Measurements from ENCODE around the gene NLK. TPM values are rescaled to one million over a fixed set of nuclear protein-coding genes. Genes with fewer than 3 reads are reported as not detected.

NLK gene
- total and polyA plus RNA-seq, 2 of the 4 experiments (the other 2 are of a cell fraction): 15.3 to 23.3 TPM

- Histone ChIP-seq H3K9me1 (ENCODE audit: insufficient read depth, low read length) (no peaks in the 10 kb centered on the region), H3K56ac (ENCODE audit: extremely low read depth, insufficient read depth, low read length) (no peak overlapping the region), H2AK5ac (ENCODE audit: low read depth, low read length) (no peak overlapping the region), H3K4me3 (ENCODE audit: insufficient read depth, low read depth, low read length) (no peak overlapping the region), H3K9me3 (ENCODE audit: control insufficient read depth, insufficient read depth, low read length) (no peaks in the 10 kb centered on the region), H3K4me1 (ENCODE audit: control insufficient read depth, insufficient read depth, low read length) (0 out of 2 replicates have a peak, but pooled peaks cover 2% of the 10 kb centered on the region), H2BK120ac (ENCODE audit: low read depth, low read length) (no peak overlapping the region), H3K4ac (ENCODE audit: low read depth, low read length) (no peak overlapping the region), H3K27ac (ENCODE audit: insufficient read depth, low read length) (no peak overlapping the region), H2BK15ac (ENCODE audit: low read depth, low read length) (no peak overlapping the region), H3K79me1 (ENCODE audit: low read depth in 1 of 2, low read length in 2 of 2) (peaks cover 8 to 41% of the 10 kb centered on the region in 2 experiments; a peak in 2 of 4 replicates), H3K9ac (ENCODE audit: low read depth, low read length) (no peak overlapping the region), H2AK9ac (replicated peaks; ENCODE audit: low read depth, low read length, poor library complexity) (no peak overlapping the region), H2BK5ac (ENCODE audit: low read depth, low read length, poor library complexity, severe bottlenecking) (no peak overlapping the region), H4K5ac (ENCODE audit: low read depth, low read length) (no peak overlapping the region), H2BK20ac (ENCODE audit: low read depth, low read length) (no peak overlapping the region), H3K36me3 (ENCODE audit: control insufficient read depth, insufficient read depth, low read length) (no peaks in the 10 kb centered on the region), H2AFZ (replicated peaks; ENCODE audit: low read length, poor library complexity) (no peak overlapping the region), H3K4me2 (ENCODE audit: low read depth, low read length) (no peak overlapping the region), H4K8ac (ENCODE audit: low read depth in 2 of 2, low read length in 2 of 2) (no peak overlapping the region), H4K91ac (ENCODE audit: insufficient read depth, low read depth, low read length) (no peak overlapping the region), H3K27me3 (ENCODE audit: control insufficient read depth, insufficient read depth, low read length) (no peaks in the 10 kb centered on the region), H4K20me1 (ENCODE audit: insufficient read depth, low read length) (peaks cover 15% of the 10 kb centered on the region; the same call in 1 of the 2 replicates), H3K23ac (ENCODE audit: low read depth, low read length) (no peak overlapping the region), H3K14ac (replicated peaks; ENCODE audit: low read depth, low read length) (no peak overlapping the region), H3K18ac (ENCODE audit: low read depth, low read length) (no peak overlapping the region)
- TF ChIP-seq RFX5 (IDR thresholded peaks at IDR 0.05; ENCODE audit: low read depth, low read length) (no peak), BHLHE40 (IDR thresholded peaks at IDR 0.05; ENCODE audit: low read depth, low read length) (no peak), RAD21 (IDR thresholded peaks at IDR 0.05; ENCODE audit: low read length) (no peak), MXI1 (IDR thresholded peaks at IDR 0.05; ENCODE audit: borderline replicate concordance, low read depth, low read length) (no peak), RCOR1 (IDR thresholded peaks at IDR 0.05; ENCODE audit: insufficient replicate concordance, low read length) (no peak), CEBPB (IDR thresholded peaks at IDR 0.05; ENCODE audit: low read depth, low read length) (no peak), MAZ (IDR thresholded peaks at IDR 0.05; ENCODE audit: borderline replicate concordance, low read depth, low read length) (no peak), FOS (IDR thresholded peaks at IDR 0.05; ENCODE audit: low read depth, low read length) (no peak)
- DNase-seq: no peak
- in situ Hi-C loops (cut with MboI; ENCODE audit: low sequenced_read_pairs): no loop called here
- intact Hi-C loops (cut with micrococcal nuclease): loop anchor here (2.0 to 5.0 kb wide), 3 partner anchors 17 to 53 kb away; no protein-coding TSS in a partner anchor
- BruUV-seq (replicated peaks): no TSS peak
- no CpG with 5 or more reads among the region's 1 CpG for WGBS, 2 experiments (ENCODE audit: extremely low coverage in 2 of 2, insufficient read length in 1 of 2)
- POLR2A ChIA-PET (ENCODE audit: unreplicated experiment): no interaction called here
- ATAC-seq (ENCODE audit: low read depth): no peak
- CTCF ChIA-PET: no interaction called here
- dilution Hi-C loops (cut with HindIII; ENCODE audit: low sequenced_read_pairs, unreplicated experiment): no loop called here
Observed at GRCh38 chr17:28100251-28100650, 57.8 kb downstream of the NLK start.

Measured in IMR-90 (cell line).